NCI-H2081 (cell line): Measurements from ENCODE around the gene IL1RAPL2.
A peak's percentile ranks its signal among the peaks of the same experiment; 100 is the strongest.
"Not testable (repeated sequence)": the region's sequence is repeated elsewhere in the genome, so short reads cannot be mapped to it uniquely, and the experiment has no call there.

Experiments
- DNase-seq, 2 experiments: peaks; one replicate each; lab custom pipeline; 2025; lab: John Stamatoyannopoulos, UW

Gene IL1RAPL2

DNA sequence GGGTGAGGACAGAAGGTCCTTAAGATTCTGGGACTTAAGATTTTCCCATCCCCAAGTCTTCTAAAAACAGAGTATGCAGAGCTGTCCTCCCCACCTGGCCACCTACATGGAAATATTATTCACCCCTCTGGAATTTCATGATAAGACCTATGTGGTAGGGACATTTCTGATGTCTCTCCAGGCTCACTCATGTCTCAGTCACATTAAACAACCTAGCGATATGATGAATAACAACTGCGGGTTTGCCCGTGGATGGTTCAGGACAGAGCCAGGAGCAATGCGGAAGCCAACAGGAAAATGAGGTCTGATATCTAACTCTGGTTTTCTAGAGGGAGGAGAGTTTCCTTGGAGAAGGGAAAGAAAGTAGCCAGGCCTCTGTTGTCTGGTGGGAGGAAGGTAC, 607.1 kb downstream of the IL1RAPL2 start:
- DNase-seq: no peak

DNA sequence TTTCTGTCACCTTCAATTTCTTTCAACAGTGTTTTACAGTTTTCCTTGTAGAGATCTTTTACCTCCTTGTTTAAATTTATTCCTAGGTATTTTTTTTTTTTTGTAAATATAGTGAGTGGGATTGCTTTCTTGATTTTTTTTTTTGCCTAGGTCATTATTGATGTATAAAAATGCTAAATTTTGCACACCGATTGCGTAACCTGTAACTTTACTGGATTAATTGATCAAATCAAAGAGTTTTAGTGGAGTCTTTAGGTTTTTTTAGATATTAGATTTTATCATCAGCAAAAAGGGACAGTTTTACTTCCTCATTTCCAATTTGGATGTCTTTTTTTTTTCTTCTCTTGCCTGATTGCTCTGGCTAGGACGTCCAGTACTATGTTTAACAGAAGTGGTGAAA, 613.6 kb downstream of the IL1RAPL2 start:
- no peak for DNase-seq

DNA sequence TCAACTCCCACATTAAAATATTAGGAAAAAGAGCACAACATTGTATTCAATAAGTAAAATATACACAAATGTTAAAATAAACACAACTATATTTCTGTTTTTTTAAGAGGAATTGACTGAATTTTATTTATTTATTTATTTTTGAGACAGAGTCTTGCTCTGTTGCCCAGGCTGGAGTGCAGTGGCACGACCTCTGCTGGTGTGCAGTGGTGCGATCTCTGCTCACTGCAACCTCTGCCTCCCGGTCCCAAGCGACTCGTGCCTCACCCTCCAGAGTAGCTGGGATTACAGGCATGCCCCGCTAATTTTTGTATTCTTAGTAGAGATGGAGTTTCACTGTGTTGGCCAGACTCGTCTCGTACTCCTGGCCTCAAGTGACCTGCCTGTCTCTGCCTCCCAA, 623.1 kb downstream of the IL1RAPL2 start:
- no peak for DNase-seq

DNA sequence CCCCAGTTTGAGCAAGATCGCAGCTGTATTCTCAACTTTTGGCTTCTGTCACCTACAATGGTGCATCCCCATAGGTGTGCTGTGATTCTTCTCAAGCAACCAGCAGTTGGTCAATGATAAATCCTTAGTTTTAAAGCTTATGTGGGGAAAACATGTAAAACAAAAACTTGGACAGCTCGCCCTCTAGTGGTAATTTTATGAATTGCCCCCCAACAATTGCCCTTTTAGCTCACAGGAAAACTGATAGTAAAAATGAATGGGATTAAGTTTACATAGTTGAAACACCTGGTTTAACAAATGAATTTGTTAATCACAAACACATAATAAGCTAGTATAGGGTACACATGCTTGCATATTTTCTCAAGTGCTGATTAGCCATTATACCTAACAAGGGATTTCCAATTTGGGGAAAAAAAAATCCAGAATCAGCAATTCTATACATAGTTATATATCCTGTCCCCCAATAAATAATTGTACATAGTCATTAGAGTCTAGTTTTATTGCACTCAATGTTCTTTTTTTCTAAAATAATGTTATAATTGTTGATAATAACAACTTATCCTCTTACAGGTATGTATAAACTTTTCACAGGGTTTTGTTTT, 624.4 kb downstream of the IL1RAPL2 start:
- DNase-seq: peak; percentile 14 to 31

DNA sequence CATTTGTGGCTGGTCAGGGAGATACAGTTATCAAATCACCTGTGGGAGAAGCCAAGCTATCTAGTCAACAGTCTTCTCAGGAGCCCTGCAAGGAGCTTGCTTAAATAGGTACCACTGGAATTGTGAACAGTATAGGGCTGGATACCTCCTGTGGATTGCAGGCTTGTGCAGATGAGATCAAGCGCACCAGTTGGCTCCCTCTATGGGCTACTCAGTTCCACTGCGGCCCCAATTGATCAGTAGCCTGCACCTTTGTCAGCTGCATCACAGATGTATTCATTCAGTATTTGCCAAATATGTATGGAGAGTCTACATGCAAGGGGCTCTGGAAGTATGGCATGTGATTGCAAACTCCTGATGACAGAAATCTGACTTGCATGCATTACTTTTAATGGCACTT, 625.9 kb downstream of the IL1RAPL2 start:
- peak in 1 of 2 experiments; percentile 26 for DNase-seq

DNA sequence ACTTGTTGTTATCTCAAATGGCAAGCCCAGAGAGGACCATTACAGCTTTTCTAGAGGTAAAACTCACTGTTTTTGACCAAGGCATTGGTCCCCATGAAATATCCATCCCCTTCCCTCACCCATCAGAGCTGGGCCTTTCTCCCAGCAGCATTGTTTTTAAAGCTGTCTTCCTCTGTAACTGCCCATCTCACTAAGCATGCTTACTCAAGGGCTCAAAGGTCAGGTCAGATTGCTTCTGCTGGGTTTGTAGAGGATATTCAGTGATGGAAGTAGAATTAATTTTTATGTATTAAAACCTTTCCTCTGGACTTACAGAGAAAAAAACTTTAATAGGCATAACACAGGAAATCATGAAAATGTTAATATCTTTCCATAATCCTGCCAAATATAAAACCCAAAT, 643.4 kb downstream of the IL1RAPL2 start:
- no peak for DNase-seq

DNA sequence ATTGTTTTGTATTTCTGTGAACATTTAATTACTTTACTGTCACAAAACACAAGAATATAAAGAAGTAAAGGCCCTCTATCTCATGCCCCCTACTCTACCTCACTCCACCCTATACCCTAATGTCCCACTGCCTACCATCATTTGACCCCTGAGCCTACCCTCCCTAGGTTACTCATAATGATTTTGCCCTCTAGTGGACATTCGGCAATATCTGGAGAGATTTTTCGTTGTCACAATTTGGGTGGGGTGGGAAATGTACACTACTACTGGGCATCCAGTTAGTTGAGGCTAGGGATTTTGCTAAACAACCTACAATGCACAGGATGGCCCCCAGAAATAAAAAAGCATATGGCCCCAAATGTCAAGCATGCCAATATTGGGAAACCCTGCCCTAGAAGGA, 644.3 kb downstream of the IL1RAPL2 start:
- no peak for DNase-seq

DNA sequence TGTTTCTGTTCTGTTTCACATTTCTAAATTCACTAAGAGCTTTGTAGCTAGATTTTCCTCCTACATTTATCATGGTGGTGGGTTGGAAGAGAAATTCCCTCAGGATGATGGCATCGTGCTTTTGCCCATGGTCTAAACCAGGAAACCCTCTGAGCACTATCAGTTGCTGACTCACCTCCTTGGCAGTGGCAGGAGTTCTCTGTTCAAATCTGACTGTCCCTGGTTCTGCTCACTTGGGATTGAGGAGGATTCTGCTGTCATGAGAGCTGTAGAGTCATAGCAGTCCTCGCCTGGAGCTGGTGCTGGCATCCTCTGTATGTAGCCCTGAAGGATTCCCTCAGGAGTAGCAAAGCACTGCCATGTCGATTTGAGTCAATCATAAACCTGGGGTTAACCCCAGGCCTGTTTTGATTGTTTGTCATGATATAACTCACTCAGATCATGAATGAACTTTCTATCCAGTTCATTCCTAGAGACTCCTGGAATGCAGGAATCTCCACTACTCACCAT, 645.1 kb downstream of the IL1RAPL2 start:
- DNase-seq: no peak

DNA sequence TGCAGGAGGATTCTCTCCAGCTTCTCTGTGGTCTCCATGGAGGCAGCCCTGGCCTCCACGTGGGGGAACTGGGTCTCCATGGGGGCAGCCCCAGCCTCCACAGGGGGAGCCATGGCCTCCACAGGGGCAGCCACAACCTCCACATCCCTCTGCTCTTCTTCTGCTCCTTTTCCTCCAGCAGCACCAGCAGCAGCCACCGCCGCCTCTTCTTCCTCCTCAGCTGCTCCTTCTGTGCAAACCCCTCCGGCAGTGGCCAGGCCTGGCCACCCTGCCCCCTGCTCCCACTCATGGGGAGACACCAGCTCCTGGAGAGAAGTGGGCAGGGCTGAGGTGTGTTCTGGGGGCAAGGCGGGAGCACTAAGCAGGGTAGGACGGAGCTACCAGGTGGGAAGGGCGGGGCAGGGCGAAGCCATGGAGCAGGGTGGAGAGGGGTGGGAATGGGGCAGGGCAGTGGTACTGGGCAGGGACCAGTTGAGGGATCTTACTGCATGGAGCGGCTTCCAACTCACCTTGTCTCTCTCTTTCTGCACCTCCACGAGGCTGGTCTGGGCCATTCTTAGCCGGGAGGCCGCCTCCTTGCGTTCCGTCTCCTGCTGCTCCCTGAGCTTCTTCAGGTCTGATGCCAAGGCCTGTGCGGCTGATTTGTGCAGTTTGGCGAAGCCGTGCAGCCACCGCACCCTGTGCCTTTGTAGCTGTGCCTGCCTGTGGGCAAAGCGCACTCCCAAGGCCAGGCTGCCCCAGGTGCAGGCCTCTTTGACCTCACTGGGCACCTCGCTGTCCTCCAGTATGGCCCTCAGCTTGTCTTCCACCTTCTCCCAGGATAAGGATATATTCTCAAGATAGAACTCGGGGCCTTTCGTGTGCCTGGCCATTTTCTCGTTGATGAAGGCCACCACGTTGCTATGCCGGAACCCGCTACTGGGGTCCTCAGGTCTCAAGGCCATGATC, 653.7 kb downstream of the IL1RAPL2 start:
- no peak for DNase-seq

DNA sequence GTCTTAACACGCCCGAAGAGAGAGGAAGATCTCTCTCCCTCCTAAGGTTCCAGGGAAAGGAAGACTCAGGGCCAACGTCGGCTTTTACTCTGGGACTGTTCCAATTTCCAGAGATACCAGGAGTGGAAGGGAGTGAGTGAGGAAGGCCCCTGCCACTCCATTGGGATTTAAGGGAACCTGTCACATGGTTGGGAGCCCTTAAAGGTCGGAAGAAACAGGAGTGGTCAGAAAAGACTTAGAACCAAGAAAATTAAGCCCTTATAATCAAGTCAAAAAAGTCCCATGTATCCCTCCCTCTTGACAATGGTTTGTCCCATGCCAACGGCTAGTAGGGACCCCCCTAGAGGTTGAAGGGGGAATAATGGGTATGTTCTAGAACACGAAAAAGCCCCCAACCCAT, 654.6 kb downstream of the IL1RAPL2 start, which contains the start of gene TEX13A:
Gene TEX13A, minus strand, starts transcription at position 59 of the 400 bp plus-strand sequence. CDS start 297 bp downstream, outside the sequence.
- no peak for DNase-seq

DNA sequence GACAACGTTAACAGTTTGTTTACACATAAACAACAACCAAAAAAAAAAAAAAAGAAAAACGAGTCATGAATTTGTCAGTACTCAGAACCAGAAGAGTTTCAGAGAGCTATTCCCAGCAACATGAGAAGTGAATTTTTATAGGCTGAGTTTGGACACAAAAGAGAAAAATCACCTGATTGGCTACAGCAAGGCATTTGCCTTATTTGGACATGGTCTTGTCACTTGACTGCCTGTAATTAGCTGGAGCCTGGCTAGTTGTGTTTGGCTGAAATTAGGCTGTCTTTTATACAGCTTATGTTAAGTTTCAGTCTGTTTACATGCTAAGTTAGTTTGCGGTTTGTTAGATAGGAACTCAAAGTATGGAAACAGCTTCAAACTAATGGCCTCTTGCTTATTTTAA, 655.4 kb downstream of the IL1RAPL2 start:
- DNase-seq: no peak

DNA sequence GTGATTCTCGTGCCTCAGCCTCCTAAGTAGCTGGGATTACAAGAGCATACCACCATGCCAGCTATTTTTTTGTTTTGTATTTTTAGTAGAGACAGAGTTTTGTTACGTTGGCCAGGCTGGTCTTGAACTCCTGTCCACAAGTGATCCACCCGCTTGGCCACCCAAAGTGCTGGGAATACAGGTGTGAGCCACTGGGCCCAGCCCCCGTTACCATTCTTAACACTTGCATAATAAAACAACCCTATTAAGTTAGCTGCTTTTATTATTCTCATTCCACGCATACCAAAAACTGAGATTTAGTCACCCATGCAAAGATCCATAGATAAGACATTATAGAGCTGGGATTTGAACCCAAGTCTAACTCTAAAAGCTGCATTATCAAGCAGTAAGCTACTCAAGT, 660.5 kb downstream of the IL1RAPL2 start:
- DNase-seq: no peak

DNA sequence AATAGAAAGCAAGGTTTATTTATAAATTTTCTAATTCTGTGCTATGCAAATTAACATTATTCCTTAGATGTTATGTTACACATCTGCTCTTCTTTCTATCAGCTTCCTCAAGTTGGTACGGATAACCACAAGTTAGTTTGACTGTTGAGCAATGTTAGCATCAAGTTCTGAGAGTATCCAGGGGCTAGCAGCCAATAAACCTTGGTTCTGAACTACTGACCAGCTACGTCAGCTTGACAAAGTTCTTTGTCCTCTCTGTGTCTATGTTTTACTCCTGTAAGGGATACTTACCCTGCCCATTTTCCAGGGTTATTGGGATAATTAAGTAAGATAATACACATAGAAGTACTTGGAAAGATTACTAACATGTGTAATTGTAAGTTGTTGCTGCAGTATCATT, 662.6 kb downstream of the IL1RAPL2 start:
- DNase-seq: no peak

DNA sequence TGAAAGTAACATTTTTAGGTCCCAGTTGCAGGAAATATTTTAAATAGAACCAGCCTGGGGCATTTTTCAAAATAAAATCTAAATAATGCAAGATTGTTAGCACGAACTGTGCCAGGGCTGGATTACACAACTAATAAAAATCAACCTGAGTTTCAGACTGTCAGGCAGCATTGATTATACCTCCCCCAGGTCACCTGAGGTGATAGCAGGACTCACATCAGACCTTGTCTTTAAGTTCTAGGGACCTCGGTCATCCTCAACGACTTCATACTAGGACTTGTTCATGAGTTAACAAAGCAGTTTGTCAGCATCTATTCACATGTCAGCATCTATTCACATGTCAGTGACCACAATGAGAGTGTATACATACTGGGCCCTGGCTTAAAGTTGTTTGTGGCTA, 663.1 kb downstream of the IL1RAPL2 start:
- no peak for DNase-seq

DNA sequence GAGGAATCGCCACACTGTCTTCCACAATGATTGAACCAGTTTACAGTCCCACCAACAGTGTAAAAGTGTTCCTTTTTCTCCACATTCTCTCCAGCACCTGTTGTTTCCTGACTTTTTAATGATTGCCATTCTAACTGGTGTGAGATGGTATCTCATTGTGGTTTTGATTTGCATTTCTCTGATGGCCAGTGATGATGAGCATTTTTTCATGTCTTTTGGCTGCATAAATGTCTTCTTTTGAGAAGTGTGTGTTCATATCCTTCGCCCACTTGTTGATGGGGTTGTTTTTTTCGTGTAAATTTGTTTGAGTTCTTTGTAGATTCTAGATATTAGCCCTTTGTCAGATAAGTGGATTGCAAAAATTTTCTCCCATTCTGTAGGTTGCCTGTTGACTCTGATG, 671.4 kb downstream of the IL1RAPL2 start:
- DNase-seq: not testable (repeated sequence)

DNA sequence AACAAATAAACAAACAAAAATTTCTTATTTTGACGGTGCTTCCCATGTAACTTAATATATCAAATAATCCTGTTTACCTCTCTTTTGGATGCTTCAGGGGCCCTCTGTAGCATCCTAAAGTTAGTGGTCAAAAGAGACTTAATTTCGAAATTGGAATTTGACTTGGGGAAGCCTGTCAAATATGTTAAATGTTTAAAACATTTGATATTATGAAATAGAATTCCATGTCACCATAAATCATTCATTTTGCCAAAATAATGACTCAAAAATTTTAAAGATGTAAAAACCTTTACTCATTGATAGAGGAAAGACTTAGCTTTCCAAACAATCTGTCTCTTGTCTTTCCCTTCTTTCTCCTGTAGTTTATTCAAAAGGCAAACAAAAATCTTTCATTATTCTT, 675.1 kb downstream of the IL1RAPL2 start:
- DNase-seq: no peak

DNA sequence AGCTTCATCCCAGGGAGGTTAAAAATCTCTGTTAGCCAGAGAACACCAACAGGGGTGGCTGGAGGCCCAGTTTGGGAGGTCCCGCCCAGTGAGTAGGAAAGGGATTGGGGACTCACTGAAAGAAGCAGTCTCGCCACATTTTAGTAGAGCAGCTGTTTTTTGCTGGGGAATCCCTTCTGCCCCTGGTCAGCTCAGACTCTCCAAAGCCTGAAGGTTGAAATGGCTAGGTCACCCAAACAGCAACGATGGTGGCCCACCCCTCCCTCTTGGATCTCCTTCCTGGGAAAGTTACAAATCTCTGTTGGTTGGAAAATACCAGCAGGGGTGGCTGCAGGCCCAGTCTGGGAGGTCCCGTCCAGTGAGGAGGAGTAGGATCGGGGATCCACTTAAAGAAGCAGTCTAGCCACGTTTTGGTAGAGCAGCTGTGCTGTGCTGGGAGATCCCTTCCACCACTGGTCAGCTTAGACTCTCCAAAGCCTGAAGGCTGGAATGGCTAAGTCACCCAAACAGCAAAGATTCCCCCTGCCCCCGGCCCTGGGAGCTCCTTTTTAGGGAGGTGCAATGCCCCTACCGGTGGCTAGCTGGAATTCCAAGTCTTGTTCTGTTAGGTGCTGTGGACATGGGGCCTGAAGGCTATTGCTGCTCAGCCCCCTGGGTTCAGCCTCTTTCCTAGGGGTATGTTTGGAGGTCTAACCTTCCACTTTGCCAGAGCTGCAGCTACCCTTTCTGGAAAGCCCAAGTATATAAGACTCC, 694.5 kb downstream of the IL1RAPL2 start:
- no peak for DNase-seq

DNA sequence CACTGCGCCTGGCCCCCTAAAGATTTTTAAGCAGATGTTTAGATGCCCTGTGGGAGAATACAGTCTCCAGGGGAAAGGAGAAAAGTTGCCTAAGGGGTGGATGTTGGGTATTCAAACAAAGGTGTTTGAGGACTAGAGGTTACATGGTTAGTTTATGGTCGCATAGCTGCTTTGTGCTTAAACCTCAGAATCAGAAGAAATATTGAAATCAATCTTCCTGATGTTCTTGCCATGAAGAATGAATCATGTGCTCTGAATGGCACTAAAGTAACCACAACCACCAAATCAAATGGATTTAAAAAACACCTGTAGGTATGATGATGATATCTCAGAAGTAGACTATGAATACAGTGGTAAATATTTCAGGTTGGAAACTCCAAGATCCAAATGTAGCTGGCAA, 697.2 kb downstream of the IL1RAPL2 start:
- no peak for DNase-seq

DNA sequence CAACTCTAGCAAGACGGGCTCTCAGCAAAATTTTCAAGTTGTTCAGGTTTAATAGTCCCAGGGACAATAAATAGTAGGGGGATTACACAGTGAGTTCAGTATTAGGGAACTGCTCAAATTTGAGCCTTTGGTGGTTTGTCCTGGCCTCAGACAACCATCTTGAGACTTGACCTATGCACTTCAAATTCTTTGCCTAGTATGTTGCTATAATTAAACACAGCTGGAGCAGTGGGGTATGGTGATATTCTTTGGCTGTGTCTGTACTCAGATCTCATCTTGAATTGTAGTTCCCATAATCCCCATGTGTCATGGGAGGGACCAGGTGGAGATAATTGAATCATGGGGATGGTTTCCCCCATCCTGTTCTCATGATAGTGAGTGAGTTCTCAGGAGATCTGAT, 697.8 kb downstream of the IL1RAPL2 start:
- DNase-seq: no peak

DNA sequence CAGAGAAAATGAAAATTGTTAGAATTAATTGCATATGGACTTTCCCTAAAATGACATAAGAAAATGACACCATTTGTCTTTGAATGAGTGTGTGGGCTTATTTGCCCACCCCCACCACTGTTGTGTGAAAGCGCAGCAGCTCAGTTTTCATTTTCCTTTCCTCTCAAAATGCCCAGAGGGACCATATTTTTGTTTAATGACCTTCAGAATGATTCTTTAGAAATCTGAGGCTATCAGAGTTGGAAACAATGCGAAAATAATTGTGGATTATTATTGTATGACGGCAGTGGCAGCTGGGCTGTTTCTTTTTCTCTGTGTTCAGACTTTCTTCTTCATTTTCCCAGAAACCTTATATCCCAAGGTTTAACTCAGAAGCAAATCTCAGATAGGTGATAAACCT, 699.1 kb downstream of the IL1RAPL2 start:
- no peak for DNase-seq

DNA sequence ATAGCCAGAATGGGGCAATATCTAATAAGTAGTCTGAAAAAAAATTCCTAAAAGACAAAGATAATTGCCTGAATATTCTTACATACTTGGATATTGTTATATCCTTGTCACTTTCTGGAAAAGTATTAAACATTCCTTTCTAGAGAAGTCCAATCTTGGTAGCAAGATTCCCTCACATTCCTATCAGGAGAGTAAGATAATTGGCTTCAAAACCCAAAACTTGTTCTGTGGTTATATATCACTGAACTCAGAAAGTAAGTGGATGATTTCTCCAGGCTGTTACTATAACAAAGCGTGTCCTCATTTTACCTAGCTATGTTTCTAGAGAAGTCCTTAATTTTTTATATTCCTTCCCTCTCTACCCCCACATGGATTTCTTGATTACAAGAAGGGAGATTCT, 700.5 kb downstream of the IL1RAPL2 start:
- no peak for DNase-seq

DNA sequence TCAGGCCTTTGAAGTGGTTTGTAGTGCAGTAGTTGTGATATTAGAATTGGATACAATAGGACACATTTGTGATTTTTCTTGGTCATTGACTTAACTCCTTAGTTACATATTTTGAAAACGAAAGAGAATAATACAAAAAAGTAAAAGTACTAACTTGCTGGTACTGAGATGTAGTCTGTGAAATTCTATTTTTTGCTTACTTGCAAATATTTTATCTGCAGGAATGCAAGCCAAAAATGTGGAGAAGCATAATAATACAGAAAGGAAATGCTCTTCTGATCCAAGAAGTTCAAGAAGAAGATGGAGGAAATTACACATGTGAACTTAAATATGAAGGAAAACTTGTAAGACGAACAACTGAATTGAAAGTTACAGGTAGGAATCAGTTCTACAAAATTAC, 701.2 kb downstream of the IL1RAPL2 start:
- no peak for DNase-seq
